Type B pancreatic cell (in vitro differentiated cells): Measurements from ENCODE around the gene EBF3. TPM values are rescaled to one million over a fixed set of nuclear protein-coding genes. Genes with fewer than 3 reads are reported as not detected.

Source experiments
- DNase-seq: peaks from one replicate; pipeline ENCODE4 v3.0.0; 2021; ENCODE audit warnings: mixed read lengths; ENCODE audit not compliant: unreplicated experiment; ENCODE audit errors: extremely low spot score
- H3K27ac Mint-ChIP-seq: 2 replicates; pipeline ENCODE4 v1.8.0; 2021; ENCODE audit warnings: mild to moderate bottlenecking, mixed read lengths
- H3K27me3 Mint-ChIP-seq: 2 replicates; pipeline ENCODE4 v1.8.0; 2021; ENCODE audit warnings: mixed read lengths
- H3K36me3 Mint-ChIP-seq: 2 replicates; pipeline ENCODE4 v1.8.0; 2021; ENCODE audit warnings: mixed read lengths
- H3K4me1 Mint-ChIP-seq: one replicate; pipeline ENCODE4 v1.8.0; 2021; ENCODE audit warnings: mixed read lengths; ENCODE audit not compliant: unreplicated experiment
- H3K4me3 Mint-ChIP-seq: 2 replicates; pipeline ENCODE4 v1.8.0; 2021; ENCODE audit warnings: mild to moderate bottlenecking, mixed read lengths
- H3K9me3 Mint-ChIP-seq: 2 replicates; pipeline ENCODE4 v1.8.0; 2021; ENCODE audit warnings: mixed read lengths
- total RNA-seq: library from RNA; stranded (reverse); gene quantifications from 2 replicates; pipeline ENCODE4 v1.2.1, GENCODE V29; 2021; ENCODE audit warnings: low replicate concordance
- TF ChIP-seq, protein P1 (sequence below): fragments of 200-600 bp; sonication (generic); conservative IDR thresholded peaks from 2 replicates; pipeline ENCODE4 v1.5.0; 2021; ENCODE audit warnings: antibody characterized with exemption, mild to moderate bottlenecking

The EBF3 gene
- total RNA-seq, 1 donor from 2014 or later, result 26.1 TPM

DNA sequence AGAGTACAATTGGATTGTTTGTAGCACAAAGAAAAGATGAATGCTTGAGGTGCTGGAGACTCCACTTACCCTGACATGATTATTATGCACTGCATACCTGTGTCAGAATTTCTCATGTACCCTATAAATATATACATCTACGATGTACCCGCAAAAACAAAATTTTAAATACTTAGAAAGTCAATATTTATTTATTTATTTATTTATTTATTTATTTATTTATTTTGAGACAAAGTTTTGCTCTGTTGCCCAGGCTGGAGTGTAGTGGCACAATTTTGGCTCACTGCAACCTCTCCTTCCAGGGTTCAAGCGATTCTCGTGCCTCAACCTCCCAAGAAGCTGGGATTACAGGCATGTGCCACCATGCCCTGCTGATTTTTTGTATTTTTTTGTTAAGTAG lies 35.1 kb upstream of the EBF3 start:
- no peaks in the 10 kb centered on the region for H3K4me1 Mint-ChIP-seq
- H3K27me3 Mint-ChIP-seq, result peaks cover 35% of the 10 kb centered on the region
- H3K4me3 Mint-ChIP-seq, result no peak overlapping the region
- no peaks in the 10 kb centered on the region for H3K9me3 Mint-ChIP-seq
- no peak overlapping the region for H3K27ac Mint-ChIP-seq
- TF ChIP-seq, protein P1, sequence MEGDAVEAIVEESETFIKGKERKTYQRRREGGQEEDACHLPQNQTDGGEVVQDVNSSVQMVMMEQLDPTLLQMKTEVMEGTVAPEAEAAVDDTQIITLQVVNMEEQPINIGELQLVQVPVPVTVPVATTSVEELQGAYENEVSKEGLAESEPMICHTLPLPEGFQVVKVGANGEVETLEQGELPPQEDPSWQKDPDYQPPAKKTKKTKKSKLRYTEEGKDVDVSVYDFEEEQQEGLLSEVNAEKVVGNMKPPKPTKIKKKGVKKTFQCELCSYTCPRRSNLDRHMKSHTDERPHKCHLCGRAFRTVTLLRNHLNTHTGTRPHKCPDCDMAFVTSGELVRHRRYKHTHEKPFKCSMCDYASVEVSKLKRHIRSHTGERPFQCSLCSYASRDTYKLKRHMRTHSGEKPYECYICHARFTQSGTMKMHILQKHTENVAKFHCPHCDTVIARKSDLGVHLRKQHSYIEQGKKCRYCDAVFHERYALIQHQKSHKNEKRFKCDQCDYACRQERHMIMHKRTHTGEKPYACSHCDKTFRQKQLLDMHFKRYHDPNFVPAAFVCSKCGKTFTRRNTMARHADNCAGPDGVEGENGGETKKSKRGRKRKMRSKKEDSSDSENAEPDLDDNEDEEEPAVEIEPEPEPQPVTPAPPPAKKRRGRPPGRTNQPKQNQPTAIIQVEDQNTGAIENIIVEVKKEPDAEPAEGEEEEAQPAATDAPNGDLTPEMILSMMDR, result no peak
- H3K36me3 Mint-ChIP-seq, result no peaks in the 10 kb centered on the region
- no peak for DNase-seq

GRCh38 chr10:129993621-129994020 lies 29.5 kb upstream of the EBF3 start:
- Mint-ChIP-seq H3K27me3 (peaks cover 36% of the 10 kb centered on the region), H3K27ac (no peak overlapping the region), H3K9me3 (peaks cover 5% of the 10 kb centered on the region), H3K4me3 (no peak overlapping the region), H3K4me1 (no peaks in the 10 kb centered on the region), H3K36me3 (no peaks in the 10 kb centered on the region)
- no peak for DNase-seq
- TF ChIP-seq, protein P1, result no peak

DNA sequence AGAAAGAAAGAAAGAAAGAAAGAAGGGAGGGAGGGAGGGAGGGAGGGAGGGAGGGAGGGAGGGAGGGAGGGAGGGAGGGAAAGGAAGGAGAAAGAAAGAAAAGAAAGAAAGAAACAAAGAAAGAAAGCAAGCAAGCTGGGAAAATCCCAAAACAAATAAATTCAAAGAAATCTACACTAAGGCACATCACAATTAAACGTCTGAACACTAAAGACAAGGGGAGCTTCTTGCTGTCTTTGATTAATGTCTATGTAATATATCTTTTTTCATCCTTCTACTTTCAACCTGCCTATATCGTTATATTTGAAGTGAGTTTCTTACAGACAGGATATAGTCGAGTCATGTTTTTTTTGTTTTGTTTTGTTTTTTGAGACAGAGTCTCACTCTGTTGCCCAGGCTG lies 28.3 kb upstream of the EBF3 start:
- Mint-ChIP-seq H3K4me1 (no peaks in the 10 kb centered on the region), H3K27ac (no peak overlapping the region), H3K27me3 (peaks cover 40% of the 10 kb centered on the region), H3K9me3 (peaks cover 12% of the 10 kb centered on the region), H3K36me3 (no peaks in the 10 kb centered on the region), H3K4me3 (no peak overlapping the region)
- TF ChIP-seq, protein P1, result no peak
- no peak for DNase-seq

- peaks cover 60% of the 10 kb centered on the region for H3K27me3 Mint-ChIP-seq
- H3K27ac Mint-ChIP-seq, result no peak overlapping the region
- no peaks in the 10 kb centered on the region for H3K36me3 Mint-ChIP-seq
- TF ChIP-seq, protein P1, result no peak
- no peaks in the 10 kb centered on the region for H3K4me1 Mint-ChIP-seq
- H3K4me3 Mint-ChIP-seq, result no peak overlapping the region
- DNase-seq, result no peak
- H3K9me3 Mint-ChIP-seq, result peaks cover 14% of the 10 kb centered on the region
These were observed 18.8 kb upstream of the EBF3 start for GRCh38 chr10:129982825-129983224.

GRCh38 chr10:129978980-129979379 lies 14.9 kb upstream of the EBF3 start:
- no peak overlapping the region for H3K27ac Mint-ChIP-seq
- TF ChIP-seq, protein P1, result no peak
- H3K9me3 Mint-ChIP-seq, result peaks cover 9% of the 10 kb centered on the region
- no peak for DNase-seq
- peaks cover 77% of the 10 kb centered on the region for H3K27me3 Mint-ChIP-seq
- no peak overlapping the region for H3K4me3 Mint-ChIP-seq
- no peaks in the 10 kb centered on the region for H3K4me1 Mint-ChIP-seq
- no peaks in the 10 kb centered on the region for H3K36me3 Mint-ChIP-seq

GRCh38 chr10:129978322-129978721 lies 14.2 kb upstream of the EBF3 start:
- H3K4me1 Mint-ChIP-seq, result no peaks in the 10 kb centered on the region
- no peaks in the 10 kb centered on the region for H3K36me3 Mint-ChIP-seq
- DNase-seq, result no peak
- H3K9me3 Mint-ChIP-seq, result peaks cover 9% of the 10 kb centered on the region
- H3K4me3 Mint-ChIP-seq, result no peak overlapping the region
- H3K27ac Mint-ChIP-seq, result no peak overlapping the region
- peaks cover 83% of the 10 kb centered on the region for H3K27me3 Mint-ChIP-seq
- TF ChIP-seq, protein P1, result no peak
